Stimulated activated CD8-positive, alpha-beta memory T cell treated with anti-CD3 and anti-CD28 coated beads, Interleukin-7, amount 100 ng/mL, for 24 hours (primary cell): ENCODE results near the gene NOS3.
A peak's percentile ranks its signal among the peaks of the same experiment; 100 is the strongest.
"Not testable (repeated sequence)": the region's sequence is repeated elsewhere in the genome, so short reads cannot be mapped to it uniquely, and the experiment has no call there.

ENCODE experiments used
- DNase-seq: peaks from one replicate; pipeline ENCODE4 v3.0.0-alpha.2; 2020; ENCODE audit warnings: low read depth

Gene NOS3

GRCh38 chr7:151017953-151018420 lies 27.2 kb downstream of the NOS3 start:
- DNase-seq, result peak; percentile 79

- no peak for DNase-seq
Measured at GRCh38 chr7:151018421-151019129, 27.8 kb downstream of the NOS3 start.

GRCh38 chr7:151019130-151019447 lies 28.3 kb downstream of the NOS3 start:
- DNase-seq, result no peak

GRCh38 chr7:151020231-151020630 lies 29.4 kb downstream of the NOS3 start:
- DNase-seq, result no peak

- DNase-seq, result no peak
Measured at GRCh38 chr7:151023232-151023631, 32.4 kb downstream of the NOS3 start.

- DNase-seq, result no peak
Measured at GRCh38 chr7:151024435-151025056, 33.7 kb downstream of the NOS3 start, which contains the start of gene ATG9B. TSS of gene ATG9B (minus strand) at chr7:151024494. CDS start at chr7:151024423, 71 bp downstream.

GRCh38 chr7:151025924-151026671 lies 35.3 kb downstream of the NOS3 start:
- DNase-seq, result no peak

- not testable (repeated sequence) for DNase-seq
Measured at GRCh38 chr7:151026771-151027727, 36.2 kb downstream of the NOS3 start.

- DNase-seq, result not testable (repeated sequence)
Measured at GRCh38 chr7:151027728-151028130, 36.9 kb downstream of the NOS3 start.

GRCh38 chr7:151028131-151028947 lies 37.5 kb downstream of the NOS3 start, which contains the start of gene ABCB8:
TSS of gene ABCB8 (plus strand) at chr7:151028450. CDS start at chr7:151028516, 66 bp downstream.
- DNase-seq, result peak; percentile 93

GRCh38 chr7:151028948-151029501 lies 38.2 kb downstream of the NOS3 start:
- DNase-seq, result no peak

GRCh38 chr7:151031011-151031410 lies 40.2 kb downstream of the NOS3 start:
- no peak for DNase-seq

- DNase-seq, result no peak
Measured at GRCh38 chr7:151032936-151033863, 42.4 kb downstream of the NOS3 start.

- DNase-seq, result no peak
Measured at GRCh38 chr7:151033864-151034249, 43.0 kb downstream of the NOS3 start.

- DNase-seq, result no peak
Measured at GRCh38 chr7:151034312-151035025, 43.7 kb downstream of the NOS3 start.

GRCh38 chr7:151035026-151035717 lies 44.4 kb downstream of the NOS3 start:
- no peak for DNase-seq

GRCh38 chr7:151035902-151036301 lies 45.1 kb downstream of the NOS3 start:
- no peak for DNase-seq
